HEK293 (cell line): ENCODE data around the gene CSNK1G2.

Experiments used
- KLF1 ChIP-seq: fragments of 450-650 bp; formaldehyde crosslinking; IDR thresholded peaks from 2 replicates; pipeline ENCODE4 v1.5.1; 2016; ENCODE audit warnings: missing biosample characterization, missing genetic modification characterization
- KLF16 ChIP-seq: fragments of 450-650 bp; formaldehyde crosslinking; IDR thresholded peaks from 2 replicates; pipeline ENCODE4 v1.5.1; 2017; ENCODE audit warnings: missing biosample characterization, missing genetic modification characterization
- SALL2 ChIP-seq: fragments of 450-650 bp; formaldehyde crosslinking; IDR thresholded peaks from 2 replicates; pipeline ENCODE4 v1.5.0; 2017; ENCODE audit warnings: missing biosample characterization, mild to moderate bottlenecking, missing genetic modification characterization, borderline replicate concordance
- ZNF302 ChIP-seq: fragments of 450-650 bp; formaldehyde crosslinking; IDR thresholded peaks from 2 replicates; pipeline ENCODE4 v1.5.1; 2016; ENCODE audit warnings: missing biosample characterization, missing genetic modification characterization, low read depth
- ZNF555 ChIP-seq: fragments of 450-650 bp; formaldehyde crosslinking; conservative IDR thresholded peaks from 2 replicates; pipeline ENCODE4 v1.5.1; 2017; ENCODE audit warnings: missing biosample characterization, mild to moderate bottlenecking, missing genetic modification characterization, inconsistent platforms
- ZNF707 ChIP-seq: fragments of 450-650 bp; formaldehyde crosslinking; IDR thresholded peaks from 2 replicates; pipeline ENCODE4 v1.5.1; 2016; ENCODE audit warnings: missing biosample characterization, missing genetic modification characterization
- TF ChIP-seq, protein P1 (sequence below): sonication (generic); formaldehyde crosslinking; IDR thresholded peaks from 2 replicates; pipeline ENCODE4 v1.8.1; 2022; ENCODE audit warnings: mild to moderate bottlenecking, moderate library complexity, missing genetic modification reagents
- TF ChIP-seq, protein P2 (sequence below): fragments of 450-650 bp; formaldehyde crosslinking; IDR thresholded peaks from 2 replicates; pipeline ENCODE4 v1.5.1; 2016; ENCODE audit warnings: missing biosample characterization, missing genetic modification characterization, low read depth
- TF ChIP-seq, protein P3 (sequence below): fragments of 450-650 bp; formaldehyde crosslinking; IDR thresholded peaks from 2 replicates; pipeline ENCODE4 v1.5.1; 2016; ENCODE audit warnings: missing biosample characterization, missing genetic modification characterization
- TF ChIP-seq, protein P4 (sequence below): fragments of 450-650 bp; formaldehyde crosslinking; IDR thresholded peaks from 2 replicates; pipeline ENCODE4 v1.5.1; 2016; ENCODE audit warnings: missing biosample characterization, missing genetic modification characterization

DNA sequence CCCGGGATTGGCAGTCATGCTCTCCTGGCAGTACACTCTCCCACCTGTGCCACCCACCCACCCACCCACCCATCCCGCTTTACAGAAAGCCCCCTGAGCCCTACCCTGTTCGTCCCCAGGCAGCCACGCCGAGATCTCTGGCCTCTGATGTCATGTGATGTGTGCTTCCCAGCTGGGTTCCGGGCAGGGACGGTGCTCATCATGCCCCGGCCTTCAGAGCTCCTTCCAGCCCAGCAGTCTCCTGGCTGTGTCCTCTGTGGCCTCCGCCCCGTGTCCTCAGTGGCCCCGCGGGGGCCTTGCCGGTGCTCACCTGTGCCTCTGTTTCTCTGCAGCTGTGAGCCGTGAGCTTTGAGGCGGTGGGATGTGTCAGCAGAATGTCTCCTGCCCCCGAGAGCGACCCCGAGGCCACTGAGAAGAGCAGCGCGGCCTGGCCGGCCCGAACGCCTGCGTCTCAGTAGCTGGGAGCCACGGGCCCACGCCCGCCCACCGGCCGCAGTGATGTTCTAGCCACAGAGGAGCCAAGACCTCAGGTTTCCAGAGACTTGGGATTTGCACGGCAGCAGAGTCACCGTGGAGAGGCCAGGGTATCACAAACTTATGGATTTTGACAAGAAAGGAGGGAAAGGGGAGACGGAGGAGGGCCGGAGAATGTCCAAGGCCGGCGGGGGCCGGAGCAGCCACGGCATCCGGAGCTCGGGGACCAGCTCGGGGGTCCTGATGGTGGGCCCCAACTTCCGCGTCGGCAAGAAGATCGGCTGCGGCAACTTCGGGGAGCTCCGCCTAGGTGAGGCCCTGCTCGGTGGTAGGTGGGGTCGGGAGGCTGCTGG lies 28.4 kb downstream of the CSNK1G2 start:
- TF ChIP-seq, protein P1, sequence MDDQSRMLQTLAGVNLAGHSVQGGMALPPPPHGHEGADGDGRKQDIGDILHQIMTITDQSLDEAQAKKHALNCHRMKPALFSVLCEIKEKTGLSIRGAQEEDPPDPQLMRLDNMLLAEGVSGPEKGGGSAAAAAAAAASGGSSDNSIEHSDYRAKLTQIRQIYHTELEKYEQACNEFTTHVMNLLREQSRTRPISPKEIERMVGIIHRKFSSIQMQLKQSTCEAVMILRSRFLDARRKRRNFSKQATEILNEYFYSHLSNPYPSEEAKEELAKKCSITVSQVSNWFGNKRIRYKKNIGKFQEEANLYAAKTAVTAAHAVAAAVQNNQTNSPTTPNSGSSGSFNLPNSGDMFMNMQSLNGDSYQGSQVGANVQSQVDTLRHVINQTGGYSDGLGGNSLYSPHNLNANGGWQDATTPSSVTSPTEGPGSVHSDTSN (CRISPR knock-in tag), result no peak
- no peak for TF ChIP-seq ZNF555 (tag by site-specific recombination)
- TF ChIP-seq, protein P2, sequence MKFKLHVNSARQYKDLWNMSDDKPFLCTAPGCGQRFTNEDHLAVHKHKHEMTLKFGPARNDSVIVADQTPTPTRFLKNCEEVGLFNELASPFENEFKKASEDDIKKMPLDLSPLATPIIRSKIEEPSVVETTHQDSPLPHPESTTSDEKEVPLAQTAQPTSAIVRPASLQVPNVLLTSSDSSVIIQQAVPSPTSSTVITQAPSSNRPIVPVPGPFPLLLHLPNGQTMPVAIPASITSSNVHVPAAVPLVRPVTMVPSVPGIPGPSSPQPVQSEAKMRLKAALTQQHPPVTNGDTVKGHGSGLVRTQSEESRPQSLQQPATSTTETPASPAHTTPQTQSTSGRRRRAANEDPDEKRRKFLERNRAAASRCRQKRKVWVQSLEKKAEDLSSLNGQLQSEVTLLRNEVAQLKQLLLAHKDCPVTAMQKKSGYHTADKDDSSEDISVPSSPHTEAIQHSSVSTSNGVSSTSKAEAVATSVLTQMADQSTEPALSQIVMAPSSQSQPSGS, result no peak
- no peak for TF ChIP-seq ZNF707 (tag by site-specific recombination)
- TF ChIP-seq, protein P3, sequence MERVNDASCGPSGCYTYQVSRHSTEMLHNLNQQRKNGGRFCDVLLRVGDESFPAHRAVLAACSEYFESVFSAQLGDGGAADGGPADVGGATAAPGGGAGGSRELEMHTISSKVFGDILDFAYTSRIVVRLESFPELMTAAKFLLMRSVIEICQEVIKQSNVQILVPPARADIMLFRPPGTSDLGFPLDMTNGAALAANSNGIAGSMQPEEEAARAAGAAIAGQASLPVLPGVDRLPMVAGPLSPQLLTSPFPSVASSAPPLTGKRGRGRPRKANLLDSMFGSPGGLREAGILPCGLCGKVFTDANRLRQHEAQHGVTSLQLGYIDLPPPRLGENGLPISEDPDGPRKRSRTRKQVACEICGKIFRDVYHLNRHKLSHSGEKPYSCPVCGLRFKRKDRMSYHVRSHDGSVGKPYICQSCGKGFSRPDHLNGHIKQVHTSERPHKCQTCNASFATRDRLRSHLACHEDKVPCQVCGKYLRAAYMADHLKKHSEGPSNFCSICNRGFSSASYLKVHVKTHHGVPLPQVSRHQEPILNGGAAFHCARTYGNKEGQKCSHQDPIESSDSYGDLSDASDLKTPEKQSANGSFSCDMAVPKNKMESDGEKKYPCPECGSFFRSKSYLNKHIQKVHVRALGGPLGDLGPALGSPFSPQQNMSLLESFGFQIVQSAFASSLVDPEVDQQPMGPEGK, result no peak
- TF ChIP-seq, protein P4, sequence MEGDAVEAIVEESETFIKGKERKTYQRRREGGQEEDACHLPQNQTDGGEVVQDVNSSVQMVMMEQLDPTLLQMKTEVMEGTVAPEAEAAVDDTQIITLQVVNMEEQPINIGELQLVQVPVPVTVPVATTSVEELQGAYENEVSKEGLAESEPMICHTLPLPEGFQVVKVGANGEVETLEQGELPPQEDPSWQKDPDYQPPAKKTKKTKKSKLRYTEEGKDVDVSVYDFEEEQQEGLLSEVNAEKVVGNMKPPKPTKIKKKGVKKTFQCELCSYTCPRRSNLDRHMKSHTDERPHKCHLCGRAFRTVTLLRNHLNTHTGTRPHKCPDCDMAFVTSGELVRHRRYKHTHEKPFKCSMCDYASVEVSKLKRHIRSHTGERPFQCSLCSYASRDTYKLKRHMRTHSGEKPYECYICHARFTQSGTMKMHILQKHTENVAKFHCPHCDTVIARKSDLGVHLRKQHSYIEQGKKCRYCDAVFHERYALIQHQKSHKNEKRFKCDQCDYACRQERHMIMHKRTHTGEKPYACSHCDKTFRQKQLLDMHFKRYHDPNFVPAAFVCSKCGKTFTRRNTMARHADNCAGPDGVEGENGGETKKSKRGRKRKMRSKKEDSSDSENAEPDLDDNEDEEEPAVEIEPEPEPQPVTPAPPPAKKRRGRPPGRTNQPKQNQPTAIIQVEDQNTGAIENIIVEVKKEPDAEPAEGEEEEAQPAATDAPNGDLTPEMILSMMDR (tag by site-specific recombination), result no peak
- no peak for TF ChIP-seq KLF16 (tag by site-specific recombination)
- TF ChIP-seq SALL2 (tag by site-specific recombination), result no peak
- TF ChIP-seq KLF1, result no peak
- TF ChIP-seq ZNF302 (tag by site-specific recombination), result no peak
